K562 (cell line): Measurements from ENCODE around the gene USP7. TPM values are rescaled to one million over a fixed set of nuclear protein-coding genes. Genes with fewer than 3 reads are reported as not detected.

Experiments
- ATAC-seq: fragments of 200-7000 bp; cut with Tn5 transposase; 3 replicates; pipeline ENCODE4 v1.9.1; 2020; ENCODE audit warnings: moderate library complexity
- BruUV-seq: library from RNA; stranded (reverse); fragments of 400-500 nt; replicated peaks from 2 replicates; lab custom pipeline; 2021; lab: Mats Ljungman, UMichigan
- CTCF ChIA-PET: fragments of 300-600 bp; formaldehyde crosslinking; extraction: SDS; loops from one replicate; lab custom pipeline; 2021; ENCODE audit warnings: low intra/inter-chr PET ratio; lab: Yijun Ruan, JAX
- POLR2A ChIA-PET: fragments of 300-600, 350-650 bp; sonication (Branson Sonifier 250); formaldehyde crosslinking; extraction: SDS; loops from one replicate; lab custom pipeline; 2021; ENCODE audit warnings: antibody characterized with exemption, inconsistent platforms; lab: Yijun Ruan, JAX
- DNase-seq, 4 experiments: peaks; one replicate each; pipeline versions ENCODE4 v3.0.0 to v3.0.0-alpha.2; 2011 to 2018; ENCODE audit warnings: low spot score in 3 of 4, mixed read lengths in 3 of 4; ENCODE audit errors: extremely low read depth in 1 of 4
- FAIRE-seq: peaks from 2 replicates; lab custom pipeline; 2011; peaks lifted over from hg19 to GRCh38; lab: Jason Lieb, UNC
- H2AFZ ChIP-seq: 2 replicates; pipeline ENCODE4 v1.6.0; 2011; ENCODE audit warnings: low read depth, low read length, control low read depth, inconsistent platforms
- H3K27ac ChIP-seq: fragments of 200-600 bp; 3 replicates; pipeline ENCODE4 v1.8.0; 2011; ENCODE audit warnings: low read depth, mild to moderate bottlenecking, control low read depth, inconsistent platforms, low read length, moderate library complexity, mixed read lengths; ENCODE audit errors: extremely low read depth
- H3K27me3 ChIP-seq, 2 experiments: fragments of 300-600 bp in 1 of 2; 2 replicates in 1 of 2; 3 replicates in 1 of 2; pipeline versions ENCODE4 v1.6.0 to v1.8.0; 2011; ENCODE audit warnings: inconsistent platforms in 2 of 2, low read length in 2 of 2, mild to moderate bottlenecking in 1 of 2, mixed read lengths in 1 of 2, moderate library complexity in 1 of 2; ENCODE audit not compliant: control insufficient read depth in 2 of 2, insufficient read depth in 2 of 2
- H3K36me3 ChIP-seq: fragments of 300-600 bp; 3 replicates; pipeline ENCODE4 v1.8.0; 2011; ENCODE audit warnings: mild to moderate bottlenecking, low read length, inconsistent platforms; ENCODE audit not compliant: control insufficient read depth, insufficient read depth
- H3K4me1 ChIP-seq, 2 experiments: fragments of 200-600 bp in 1 of 2; replicated peaks in 1 of 2; 2 replicates in 1 of 2; 3 replicates in 1 of 2; pipeline versions ENCODE4 v1.5.1 to v1.8.0; 2011; ENCODE audit warnings: inconsistent platforms in 2 of 2, low read length in 2 of 2, mild to moderate bottlenecking in 1 of 2, mixed read lengths in 1 of 2, moderate library complexity in 1 of 2; ENCODE audit not compliant: control insufficient read depth in 2 of 2, insufficient read depth in 2 of 2
- H3K4me2 ChIP-seq: 2 replicates; pipeline ENCODE4 v1.6.1; 2011; ENCODE audit warnings: low read length, control low read depth, inconsistent platforms, mixed read lengths; ENCODE audit not compliant: insufficient read depth
- H3K4me3 ChIP-seq: fragments of 200-600 bp; sonication (generic), shearing (Covaris generic); 2 replicates; pipeline ENCODE4 v1.5.1; 2016; ENCODE audit warnings: control low read depth, inconsistent platforms
- H3K79me2 ChIP-seq: fragments of 200-600 bp; 3 replicates; pipeline ENCODE4 v1.8.0; 2011; ENCODE audit warnings: low read length, inconsistent platforms; ENCODE audit not compliant: control insufficient read depth, insufficient read depth
- H3K9ac ChIP-seq, 2 experiments: 2 replicates each; pipeline versions ENCODE4 v1.6.0 to v1.6.1; 2011; ENCODE audit warnings: low read depth in 2 of 2, low read length in 2 of 2, control low read depth in 1 of 2, inconsistent platforms in 1 of 2, mild to moderate bottlenecking in 1 of 2, mixed read lengths in 1 of 2; ENCODE audit not compliant: insufficient read depth in 1 of 2
- H3K9me1 ChIP-seq: one replicate; pipeline ENCODE4 v1.6.0; 2011; ENCODE audit warnings: inconsistent platforms, mild to moderate bottlenecking, low read length, moderate library complexity; ENCODE audit not compliant: control insufficient read depth, insufficient read depth
- H3K9me3 ChIP-seq: replicated peaks from 2 replicates; pipeline ENCODE4 v1.5.1; 2011; ENCODE audit warnings: low read depth, low read length, inconsistent platforms; ENCODE audit not compliant: control insufficient read depth, insufficient read depth
- H4K20me1 ChIP-seq: replicated peaks from 2 replicates; pipeline ENCODE4 v1.6.1; 2011; ENCODE audit warnings: low read length, inconsistent platforms, mixed read lengths; ENCODE audit not compliant: control insufficient read depth, insufficient read depth
- KDM5B ChIP-seq: fragments of 200-600 bp; sonication (generic); IDR thresholded peaks from 2 replicates; pipeline ENCODE4 v1.6.1; 2012; ENCODE audit warnings: low read depth, mild to moderate bottlenecking, moderate library complexity, low read length, control low read depth, inconsistent platforms; ENCODE audit not compliant: insufficient replicate concordance
- ZNF586 ChIP-seq: fragments of 450-650 bp; formaldehyde crosslinking; conservative IDR thresholded peaks from 2 replicates; pipeline ENCODE4 v1.4.0; 2020; ENCODE audit warnings: mild to moderate bottlenecking, moderate library complexity
- WGBS: fragments of 100-300 bp; shearing (Covaris generic); methylation state at CpG from one replicate; pipeline ENCODE4 v1.1.6; 2016; ENCODE audit warnings: low coverage, mixed read lengths; ENCODE audit not compliant: insufficient coverage; ENCODE audit errors: missing lambda C conversion rate; 5-methylcytosine and 5-hydroxymethylcytosine counted together
- in situ Hi-C: fragments of 300-500 bp; cut with MboI; formaldehyde crosslinking; loops from 4 replicates; pipeline ENCODE4 v1.15.0; 2018; ENCODE audit warnings: inconsistent platforms, mixed read lengths
- intact Hi-C: fragments of 100-400 bp; cut with micrococcal nuclease; formaldehyde crosslinking; loops from 2 replicates; pipeline ENCODE4 v1.14.2; 2022
- polyA plus RNA-seq, 8 experiments: library from polyadenylated mRNA; depleted of rRNA in 4 of 8; stranded (reverse) in 5 of 8; unstranded in 3 of 8; fragments of >200 nt; fragmentation: Nextera tagmentation in 2 of 8; fragmentation: Illumina TruSeq in 1 of 8; extraction: Ambion mirVana in 2 of 8; extraction: Trizol in 1 of 8; gene quantifications; 2 replicates each; pipeline versions ENCODE4 v1.2.1 to v1.2.3, GENCODE V29; 2011 to 2014; ENCODE audit warnings: inconsistent platforms in 1 of 8, missing spikeins in 1 of 8
- total RNA-seq, 7 experiments: library from RNA; depleted of rRNA in 6 of 7; stranded (reverse); fragments of >200 nt in 6 of 7; fragmentation: Illumina TruSeq in 2 of 7; extraction: Trizol in 2 of 7; gene quantifications; 2 replicates each; pipeline versions ENCODE4 v1.2.1 to v1.2.3, GENCODE V29; 2011 to 2021; ENCODE audit warnings: low replicate concordance in 1 of 7
- TF ChIP-seq, protein P1 (sequence below): fragments of 450-650 bp; conservative IDR thresholded peaks from 2 replicates; pipeline ENCODE4 v1.6.1; 2016; ENCODE audit warnings: missing genetic modification characterization, low read depth, mild to moderate bottlenecking, missing compliant biosample characterization, moderate library complexity
- TF ChIP-seq, protein P2 (sequence below), 2 experiments: fragments of 450-650 bp in 1 of 2; sonication (generic) in 1 of 2; formaldehyde crosslinking in 1 of 2; IDR thresholded peaks; 2 replicates each; pipeline versions ENCODE4 v1.7.1 to v1.9.0; 2016 to 2022; ENCODE audit warnings: inconsistent platforms in 1 of 2, mild to moderate bottlenecking in 1 of 2, missing genetic modification reagents in 1 of 2
- TF ChIP-seq, protein P3 (sequence below): fragments of 150-350 bp; conservative IDR thresholded peaks from 2 replicates; pipeline ENCODE4 v1.6.1; 2014; ENCODE audit warnings: low read length

Gene USP7
- total and polyA plus RNA-seq, 9 of the 15 experiments (the other 6 are each of a cell fraction or from before 2014, with no cell fraction given), result 17.1 to 145 (median 57.9) TPM

DNA sequence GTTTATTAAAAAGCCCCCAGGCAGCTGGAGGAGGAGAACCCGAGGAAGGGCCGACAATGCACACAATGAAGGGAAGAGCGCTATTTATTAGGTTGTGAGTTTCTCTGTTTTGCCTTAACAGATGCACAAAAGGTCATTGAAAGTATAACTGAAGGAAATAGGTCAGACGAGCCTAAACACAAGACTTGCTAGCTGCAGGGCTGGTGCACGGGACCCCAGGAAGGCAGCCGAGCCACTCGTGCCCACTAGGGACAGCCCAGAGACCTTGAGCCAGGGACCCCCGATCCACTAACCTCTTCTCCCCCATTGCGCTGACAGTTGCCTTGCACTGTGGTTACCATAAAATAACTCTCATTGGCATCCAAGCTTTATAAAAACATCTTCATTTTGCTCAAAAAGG is 70.3 kb downstream of the USP7 start (continued):
- no peak for TF ChIP-seq KDM5B
- TF ChIP-seq, protein P1, sequence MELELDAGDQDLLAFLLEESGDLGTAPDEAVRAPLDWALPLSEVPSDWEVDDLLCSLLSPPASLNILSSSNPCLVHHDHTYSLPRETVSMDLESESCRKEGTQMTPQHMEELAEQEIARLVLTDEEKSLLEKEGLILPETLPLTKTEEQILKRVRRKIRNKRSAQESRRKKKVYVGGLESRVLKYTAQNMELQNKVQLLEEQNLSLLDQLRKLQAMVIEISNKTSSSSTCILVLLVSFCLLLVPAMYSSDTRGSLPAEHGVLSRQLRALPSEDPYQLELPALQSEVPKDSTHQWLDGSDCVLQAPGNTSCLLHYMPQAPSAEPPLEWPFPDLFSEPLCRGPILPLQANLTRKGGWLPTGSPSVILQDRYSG (tag), result no peak
- TF ChIP-seq, all 486 proteins: peak for 0

DNA sequence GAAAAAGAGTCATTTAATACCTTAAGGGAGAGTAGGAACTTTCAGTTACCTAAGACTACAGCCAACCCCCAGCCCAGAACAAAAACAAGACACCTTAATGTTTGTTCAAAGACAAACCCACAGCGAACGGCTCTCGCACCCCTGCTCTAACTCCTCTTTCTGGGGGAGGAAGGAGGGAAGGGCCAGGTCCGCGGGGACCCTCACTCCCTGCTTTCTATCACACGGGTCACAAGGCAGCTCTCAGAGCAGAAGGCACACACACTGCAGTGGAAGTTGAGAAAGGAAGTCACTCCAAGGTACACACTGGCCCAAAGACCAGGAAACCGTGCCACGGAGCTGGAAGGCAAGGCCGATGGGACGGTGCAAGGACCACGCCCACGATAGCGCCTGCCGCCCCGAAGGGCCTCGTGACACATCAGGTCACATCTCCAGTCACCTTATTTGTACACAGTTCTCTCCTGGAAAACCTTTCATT is 71.6 kb downstream of the USP7 start:
- H3K4me1 ChIP-seq, result peaks cover 0 to 22% of the 10 kb centered on the region in 2 experiments; a peak in 3 of 5 replicates
- no peak for ATAC-seq
- WGBS, result 94% methylated on average over 13 of the region's 16 CpGs
- no peaks in the 10 kb centered on the region for H3K9me3 ChIP-seq
- H2AFZ ChIP-seq, result no peak overlapping the region
- no peak for DNase-seq
- ChIA-PET CTCF (no interaction called here), POLR2A (interaction anchor here (1.1 kb wide), 1 partner anchor 16 kb away, joined by 3 read pairs; no protein-coding TSS in a partner anchor)
- no peaks in the 10 kb centered on the region for H3K79me2 ChIP-seq
- no peaks in the 10 kb centered on the region for H3K27me3 ChIP-seq
- intact Hi-C loops, result no loop called here
- peaks cover 4% of the 10 kb centered on the region for H3K9me1 ChIP-seq
- no peak overlapping the region for H3K4me2 ChIP-seq
- peaks cover 10% of the 10 kb centered on the region; the same call in 1 of the 2 replicates for H4K20me1 ChIP-seq
- in situ Hi-C loops, result no loop called here
- no peak overlapping the region for H3K27ac ChIP-seq
- FAIRE-seq, result no peak
- H3K9ac ChIP-seq, result no peak overlapping the region
- no TSS peak for BruUV-seq
- H3K4me3 ChIP-seq, result no peak overlapping the region
- peaks cover 78% of the 10 kb centered on the region; the same call in 2 of the 3 replicates for H3K36me3 ChIP-seq
- TF ChIP-seq, protein P2, sequence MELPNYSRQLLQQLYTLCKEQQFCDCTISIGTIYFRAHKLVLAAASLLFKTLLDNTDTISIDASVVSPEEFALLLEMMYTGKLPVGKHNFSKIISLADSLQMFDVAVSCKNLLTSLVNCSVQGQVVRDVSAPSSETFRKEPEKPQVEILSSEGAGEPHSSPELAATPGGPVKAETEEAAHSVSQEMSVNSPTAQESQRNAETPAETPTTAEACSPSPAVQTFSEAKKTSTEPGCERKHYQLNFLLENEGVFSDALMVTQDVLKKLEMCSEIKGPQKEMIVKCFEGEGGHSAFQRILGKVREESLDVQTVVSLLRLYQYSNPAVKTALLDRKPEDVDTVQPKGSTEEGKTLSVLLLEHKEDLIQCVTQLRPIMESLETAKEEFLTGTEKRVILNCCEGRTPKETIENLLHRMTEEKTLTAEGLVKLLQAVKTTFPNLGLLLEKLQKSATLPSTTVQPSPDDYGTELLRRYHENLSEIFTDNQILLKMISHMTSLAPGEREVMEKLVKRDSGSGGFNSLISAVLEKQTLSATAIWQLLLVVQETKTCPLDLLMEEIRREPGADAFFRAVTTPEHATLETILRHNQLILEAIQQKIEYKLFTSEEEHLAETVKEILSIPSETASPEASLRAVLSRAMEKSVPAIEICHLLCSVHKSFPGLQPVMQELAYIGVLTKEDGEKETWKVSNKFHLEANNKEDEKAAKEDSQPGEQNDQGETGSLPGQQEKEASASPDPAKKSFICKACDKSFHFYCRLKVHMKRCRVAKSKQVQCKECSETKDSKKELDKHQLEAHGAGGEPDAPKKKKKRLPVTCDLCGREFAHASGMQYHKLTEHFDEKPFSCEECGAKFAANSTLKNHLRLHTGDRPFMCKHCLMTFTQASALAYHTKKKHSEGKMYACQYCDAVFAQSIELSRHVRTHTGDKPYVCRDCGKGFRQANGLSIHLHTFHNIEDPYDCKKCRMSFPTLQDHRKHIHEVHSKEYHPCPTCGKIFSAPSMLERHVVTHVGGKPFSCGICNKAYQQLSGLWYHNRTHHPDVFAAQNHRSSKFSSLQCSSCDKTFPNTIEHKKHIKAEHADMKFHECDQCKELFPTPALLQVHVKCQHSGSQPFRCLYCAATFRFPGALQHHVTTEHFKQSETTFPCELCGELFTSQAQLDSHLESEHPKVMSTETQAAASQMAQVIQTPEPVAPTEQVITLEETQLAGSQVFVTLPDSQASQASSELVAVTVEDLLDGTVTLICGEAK (IDR thresholded peaks at IDR 0.05), result no peak
- TF ChIP-seq, protein P2 (CRISPR knock-in tag; IDR thresholded peaks at IDR 0.05), result no peak
- TF ChIP-seq, protein P3, sequence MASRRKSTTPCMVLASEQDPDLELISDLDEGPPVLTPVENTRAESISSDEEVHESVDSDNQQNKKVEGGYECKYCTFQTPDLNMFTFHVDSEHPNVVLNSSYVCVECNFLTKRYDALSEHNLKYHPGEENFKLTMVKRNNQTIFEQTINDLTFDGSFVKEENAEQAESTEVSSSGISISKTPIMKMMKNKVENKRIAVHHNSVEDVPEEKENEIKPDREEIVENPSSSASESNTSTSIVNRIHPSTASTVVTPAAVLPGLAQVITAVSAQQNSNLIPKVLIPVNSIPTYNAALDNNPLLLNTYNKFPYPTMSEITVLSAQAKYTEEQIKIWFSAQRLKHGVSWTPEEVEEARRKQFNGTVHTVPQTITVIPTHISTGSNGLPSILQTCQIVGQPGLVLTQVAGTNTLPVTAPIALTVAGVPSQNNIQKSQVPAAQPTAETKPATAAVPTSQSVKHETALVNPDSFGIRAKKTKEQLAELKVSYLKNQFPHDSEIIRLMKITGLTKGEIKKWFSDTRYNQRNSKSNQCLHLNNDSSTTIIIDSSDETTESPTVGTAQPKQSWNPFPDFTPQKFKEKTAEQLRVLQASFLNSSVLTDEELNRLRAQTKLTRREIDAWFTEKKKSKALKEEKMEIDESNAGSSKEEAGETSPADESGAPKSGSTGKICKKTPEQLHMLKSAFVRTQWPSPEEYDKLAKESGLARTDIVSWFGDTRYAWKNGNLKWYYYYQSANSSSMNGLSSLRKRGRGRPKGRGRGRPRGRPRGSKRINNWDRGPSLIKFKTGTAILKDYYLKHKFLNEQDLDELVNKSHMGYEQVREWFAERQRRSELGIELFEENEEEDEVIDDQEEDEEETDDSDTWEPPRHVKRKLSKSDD, result no peak
- no peak for TF ChIP-seq ZNF586 (CRISPR knock-in tag)
